Activated naive CD4-positive, alpha-beta T cell treated with Interleukin-2 at 50 U/mL for 16 hours (primary cell): ENCODE data around the gene IL16.

Source experiments
- DNase-seq: peaks from one replicate; pipeline ENCODE4 v3.0.0-alpha.2; 2020

Gene IL16

GRCh38 chr15:81209635-81210034 is 13.0 kb downstream of the IL16 start:
- DNase-seq = no peak

GRCh38 chr15:81211376-81211775 is 14.7 kb downstream of the IL16 start:
- no peak for DNase-seq

DNA sequence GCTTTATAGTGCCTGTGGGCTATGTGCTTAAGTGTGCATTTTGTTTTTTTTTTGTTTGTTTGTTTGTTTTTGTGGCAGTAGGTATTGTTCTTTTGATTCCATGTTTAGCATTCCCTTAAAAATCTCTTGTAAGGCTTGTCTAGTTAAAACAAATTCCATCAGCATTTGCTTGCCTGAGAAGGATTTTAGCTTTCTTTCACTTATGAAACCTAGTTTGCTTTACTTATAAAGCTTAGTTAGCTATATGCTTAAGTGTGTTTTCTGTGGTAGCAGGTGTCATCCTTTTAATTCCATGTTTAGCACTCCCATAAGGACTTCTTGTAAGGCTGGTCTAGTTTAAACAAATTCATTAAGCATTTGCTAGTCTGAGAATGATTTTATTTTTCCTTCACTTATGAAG is 17.3 kb downstream of the IL16 start:
- no peak for DNase-seq

GRCh38 chr15:81215531-81215930 is 18.9 kb downstream of the IL16 start:
- DNase-seq = no peak

DNA sequence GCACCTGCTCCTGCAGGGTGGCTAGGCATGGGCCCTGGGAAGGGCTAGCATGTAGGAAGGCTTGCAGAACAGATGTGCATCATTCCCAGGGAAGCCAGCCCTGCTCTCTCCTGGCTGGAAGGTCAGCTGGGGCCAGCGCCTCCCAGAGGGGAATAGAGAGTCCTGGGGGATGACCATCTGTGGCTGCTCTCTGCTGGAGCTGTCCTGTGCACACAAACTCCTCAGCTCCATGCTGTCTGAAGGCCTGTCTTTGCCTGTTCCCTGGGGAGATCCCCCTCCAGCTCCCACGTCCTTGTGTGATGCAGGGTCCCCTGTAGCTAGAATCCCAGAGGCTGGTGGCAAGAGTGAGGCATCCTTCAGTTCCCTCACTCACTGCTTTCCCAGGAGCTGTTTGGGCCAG is 19.3 kb downstream of the IL16 start:
- DNase-seq = no peak

DNA sequence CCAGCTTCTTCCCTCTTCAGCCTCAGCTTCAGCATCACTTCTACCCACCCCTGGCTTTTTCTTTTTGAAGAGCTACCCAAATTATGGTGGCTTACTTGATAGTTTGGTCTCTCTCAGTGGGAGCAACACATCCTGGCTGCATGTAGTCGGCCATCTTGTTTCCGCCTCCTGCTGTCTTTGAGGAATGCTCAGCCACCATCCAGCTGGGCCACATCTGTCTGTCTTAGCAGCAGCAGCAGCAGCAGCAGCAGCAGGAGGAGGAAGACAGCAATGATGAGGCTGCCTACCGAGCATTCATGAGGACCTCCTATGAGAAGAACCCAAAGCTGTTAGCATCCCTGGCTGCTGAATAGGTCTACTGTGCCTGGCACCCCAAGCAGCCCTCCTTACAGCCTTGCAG is 19.7 kb downstream of the IL16 start:
- no peak for DNase-seq

- no peak for DNase-seq
These were observed 24.8 kb downstream of the IL16 start for GRCh38 chr15:81221449-81221848.

- DNase-seq = no peak
These were observed 25.3 kb downstream of the IL16 start for GRCh38 chr15:81222007-81222406.

DNA sequence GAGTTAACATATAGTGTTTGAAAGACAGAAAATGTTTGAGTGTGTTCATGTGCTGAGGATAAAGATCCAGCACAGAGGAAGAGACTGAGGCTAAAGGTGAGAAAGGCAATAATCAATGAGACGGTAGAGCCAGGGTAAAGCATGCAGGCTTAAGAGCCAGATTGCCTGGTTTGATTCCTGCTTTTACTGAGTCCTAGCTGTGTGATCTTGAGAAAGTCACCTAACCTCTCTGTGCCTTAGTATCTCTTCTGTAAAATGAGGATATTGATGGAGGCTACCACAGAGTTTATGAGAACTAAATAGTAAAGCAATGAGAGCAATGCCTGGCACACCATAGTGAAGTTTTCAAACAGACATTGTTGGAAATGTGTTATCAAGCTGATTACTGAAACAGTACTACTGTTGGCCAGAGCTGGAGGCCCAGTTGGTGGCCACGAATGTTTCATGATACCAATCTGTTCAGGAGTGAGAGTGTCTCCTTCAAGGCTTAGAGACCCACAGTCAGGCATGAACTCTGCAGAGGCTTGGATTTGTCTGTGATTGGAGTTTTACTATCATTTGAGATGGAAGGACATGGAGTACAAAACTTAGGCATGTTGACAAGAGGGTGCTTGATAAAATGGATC is 26.8 kb downstream of the IL16 start:
- DNase-seq = no peak

- no peak for DNase-seq
These were observed 27.6 kb downstream of the IL16 start for GRCh38 chr15:81224232-81224631.

GRCh38 chr15:81225161-81225671 is 28.5 kb downstream of the IL16 start:
- no peak for DNase-seq

GRCh38 chr15:81227716-81228115 is 31.0 kb downstream of the IL16 start:
- DNase-seq = no peak

DNA sequence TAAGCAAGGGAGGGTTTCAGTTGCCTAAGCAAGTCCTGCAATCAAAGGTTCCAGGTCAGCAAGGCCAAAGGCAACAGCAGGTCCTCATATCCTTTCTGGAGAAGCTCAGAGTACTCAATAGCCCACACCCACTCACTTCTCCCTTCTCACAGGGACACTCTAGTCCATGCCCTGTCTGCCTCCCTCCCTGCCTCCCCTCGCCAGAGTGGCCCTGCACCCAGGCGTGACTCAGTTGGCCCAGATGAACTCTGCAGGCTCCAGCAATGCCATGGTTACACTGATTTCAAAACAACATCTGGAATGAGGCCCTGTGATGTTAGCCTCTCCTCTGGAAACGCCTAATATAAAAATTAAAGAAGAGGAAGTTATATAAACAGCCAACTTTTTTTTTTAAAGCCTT is 32.9 kb downstream of the IL16 start:
- no peak for DNase-seq

DNA sequence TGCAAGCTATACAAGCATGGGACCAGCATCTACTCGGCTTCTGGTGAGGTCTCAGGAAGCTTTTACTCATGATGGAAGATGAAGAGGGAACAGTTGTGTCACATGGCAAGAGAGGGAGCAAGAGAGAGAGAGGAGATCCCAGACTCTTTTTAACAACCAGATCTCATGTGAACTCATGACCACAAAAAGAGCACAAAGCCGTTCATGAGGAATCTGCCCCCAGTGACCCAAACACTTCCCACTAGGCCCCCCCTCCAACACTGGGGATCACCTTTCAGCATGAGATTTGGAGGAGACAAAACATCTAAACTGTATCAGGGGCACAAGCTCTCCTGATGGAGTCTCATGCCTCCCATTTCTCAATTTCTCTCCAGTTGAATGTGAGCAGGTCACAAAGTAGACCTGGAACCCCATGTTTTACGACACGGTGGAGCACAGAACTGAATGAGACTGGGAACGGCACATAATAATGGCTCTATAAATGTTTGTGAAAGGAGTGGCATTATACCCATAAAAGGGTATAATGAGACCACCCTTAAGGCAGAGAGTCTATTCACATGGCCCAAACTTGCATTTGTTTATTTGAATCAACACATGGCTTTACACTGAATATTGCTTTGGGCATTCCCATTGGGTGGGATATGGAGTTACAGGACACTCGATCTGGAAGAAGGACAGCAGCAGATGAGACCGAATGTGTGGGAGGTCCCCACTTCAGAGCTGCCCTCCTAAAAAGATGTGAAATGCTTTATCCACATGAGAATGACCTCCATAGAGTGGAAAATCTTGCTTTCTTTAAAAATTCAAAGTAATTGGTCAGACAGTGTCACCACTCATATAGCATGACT is 38.8 kb downstream of the IL16 start:
- DNase-seq = no peak

DNA sequence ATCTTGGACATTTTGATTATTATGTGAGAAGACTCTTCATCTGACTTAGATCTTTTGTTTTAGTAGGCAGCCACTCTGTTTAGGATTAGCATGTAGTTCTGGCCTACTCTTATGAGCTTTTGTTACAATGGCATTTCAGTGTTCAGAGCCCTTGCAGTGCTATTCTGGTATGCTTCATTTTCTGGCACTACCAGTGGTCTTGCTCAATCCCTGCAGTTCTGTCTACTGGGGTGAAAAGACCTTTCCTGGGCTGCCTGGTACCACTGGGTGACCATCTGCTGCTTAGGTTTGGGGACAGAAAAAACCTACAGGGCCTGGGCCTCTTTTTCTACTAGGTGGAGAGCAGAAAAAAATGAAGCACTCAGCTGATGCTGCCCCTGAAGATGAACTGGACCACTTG is 42.5 kb downstream of the IL16 start:
- DNase-seq = no peak

DNA sequence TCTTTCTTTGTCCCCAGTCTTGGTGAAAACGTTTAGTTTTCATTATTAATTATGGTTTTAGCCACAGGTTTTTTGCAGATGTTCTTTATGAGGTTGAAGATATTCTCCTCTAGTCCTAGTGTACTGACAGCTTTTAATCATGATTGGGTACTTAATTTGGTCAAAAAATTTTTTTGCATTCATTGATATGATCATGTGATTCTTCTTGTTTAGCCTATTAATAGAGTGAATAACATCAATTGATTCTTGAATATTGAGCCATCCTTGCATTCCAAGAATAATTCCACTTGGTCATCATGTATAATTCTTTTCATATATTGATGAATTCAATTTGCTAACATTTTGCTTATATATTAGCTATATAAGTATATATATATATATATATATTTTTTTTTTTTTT is 46.1 kb downstream of the IL16 start:
- DNase-seq = no peak

DNA sequence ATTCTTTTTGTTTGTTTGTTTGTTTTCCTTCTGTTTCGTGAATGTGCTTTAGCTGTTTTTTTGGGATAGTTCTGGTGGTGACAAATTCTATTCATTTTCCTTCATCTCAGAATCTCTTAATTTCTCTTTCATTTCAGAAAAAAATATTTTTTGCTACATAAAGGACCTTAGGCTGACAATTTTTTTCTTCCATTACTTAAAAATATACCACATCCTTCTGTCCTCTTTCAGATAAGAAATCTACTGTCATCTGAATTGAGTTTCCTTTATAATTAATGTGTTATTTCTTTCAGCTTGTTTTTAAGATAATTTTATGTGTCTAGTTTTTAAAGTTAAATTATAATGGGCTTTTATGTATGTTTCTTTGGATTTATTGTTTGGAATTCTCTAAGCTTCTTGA is 47.6 kb downstream of the IL16 start:
- DNase-seq = no peak

GRCh38 chr15:81253846-81254245 is 57.2 kb downstream of the IL16 start:
- no peak for DNase-seq

- DNase-seq = no peak
These were observed 57.7 kb downstream of the IL16 start for GRCh38 chr15:81254277-81254915.

- DNase-seq = no peak
These were observed 58.2 kb downstream of the IL16 start for GRCh38 chr15:81254916-81255290.

DNA sequence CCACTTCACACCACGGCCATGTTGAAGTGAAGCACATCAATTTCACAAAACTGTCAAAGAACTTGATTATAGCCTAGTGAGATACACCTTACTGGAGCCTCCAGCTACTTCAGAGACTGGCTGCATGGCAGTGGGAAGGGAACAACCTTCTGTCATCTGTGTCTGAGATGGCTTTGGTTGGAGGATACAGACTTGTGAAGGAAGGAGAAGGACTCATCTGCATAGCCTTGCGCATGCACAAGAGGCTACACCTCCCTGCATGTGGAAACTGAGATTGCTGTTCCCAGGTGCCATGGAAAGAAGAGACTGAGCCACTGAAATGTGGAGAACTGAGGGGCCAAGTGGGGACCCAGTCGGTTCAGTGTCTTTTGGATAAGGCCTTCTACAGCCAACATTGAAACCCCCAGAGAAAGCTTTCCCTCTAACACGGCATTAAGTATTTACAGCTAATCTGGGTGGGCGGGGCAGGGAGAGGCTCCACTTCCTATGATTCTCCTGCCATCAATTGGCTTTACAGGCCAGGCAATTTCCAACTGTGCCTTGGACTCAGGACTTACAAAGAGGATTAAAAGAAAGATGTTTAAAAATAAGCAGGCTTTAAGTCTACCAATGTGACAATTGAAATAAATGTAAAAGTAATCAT is 58.8 kb downstream of the IL16 start:
- no peak for DNase-seq

DNA sequence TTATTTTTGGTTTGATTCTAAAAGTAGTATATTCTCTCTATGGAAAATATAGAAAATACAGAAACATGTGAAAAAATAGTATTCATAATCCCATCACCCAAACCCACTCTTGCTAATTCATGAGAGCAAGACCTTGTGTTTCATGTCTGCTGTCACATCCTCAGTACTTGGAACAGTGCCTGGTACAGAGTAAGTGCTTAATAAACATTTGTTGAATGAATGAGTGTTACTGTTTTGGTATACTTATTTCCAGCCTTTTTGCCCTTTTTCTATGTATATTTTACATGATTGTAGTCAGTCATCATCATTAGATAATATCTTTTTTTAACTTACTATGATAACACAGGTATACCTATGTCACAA is 59.3 kb downstream of the IL16 start:
- DNase-seq = no peak

DNA sequence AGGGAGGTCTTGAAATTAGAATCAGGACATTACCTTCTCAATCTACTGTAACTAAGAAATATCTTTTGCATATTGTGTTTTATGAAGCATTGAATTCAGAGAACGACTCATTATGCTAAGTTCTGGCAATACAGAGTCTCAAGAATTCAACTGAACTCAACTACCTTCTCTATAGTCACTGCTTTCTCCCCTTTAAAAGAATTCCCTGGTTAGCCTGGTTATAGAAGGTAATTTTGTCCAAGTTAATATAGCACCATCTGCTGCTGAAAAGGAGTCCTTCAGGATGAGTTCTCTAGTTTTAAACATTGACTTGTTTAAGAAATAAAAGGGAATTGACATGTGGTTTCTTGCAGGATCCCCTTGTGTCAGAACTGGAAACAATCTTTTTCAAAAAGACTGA is 60.2 kb downstream of the IL16 start:
- no peak for DNase-seq

DNA sequence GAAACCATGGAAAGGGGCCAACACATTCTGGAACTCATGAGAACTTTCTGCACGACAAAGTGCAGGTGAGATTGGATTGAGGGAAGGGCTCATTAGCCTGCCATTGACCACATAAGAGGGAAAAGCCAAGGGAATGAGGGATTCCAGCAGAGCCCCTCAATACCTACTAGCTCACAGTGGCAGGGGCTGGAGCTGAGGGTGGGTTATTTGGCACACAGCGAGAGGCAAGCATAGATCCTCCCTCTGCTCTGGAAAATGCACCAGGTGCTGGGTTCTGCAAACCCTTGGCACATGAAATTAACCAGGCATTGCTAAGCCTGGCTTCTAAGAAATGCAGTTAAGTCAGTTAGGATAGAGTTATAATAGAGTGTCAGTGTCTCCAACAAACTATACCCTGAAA is 60.8 kb downstream of the IL16 start:
- DNase-seq = no peak
